Measurements from ENCODE around the gene CA5A.

CA5A gene

GRCh38 chr16:87842209-87842869 is 94.0 kb downstream of the CA5A start:
- H3K4me1 ChIP-seq (ENCODE audit: low read depth, poor library complexity, severe bottlenecking) = no peaks in the 10 kb centered on the region
- H3K36me3 ChIP-seq (ENCODE audit: insufficient read depth) = peaks cover 12% of the 10 kb centered on the region; the same call in 1 of the 2 replicates
- no peak overlapping the region for H2AFZ ChIP-seq (ENCODE audit: low read depth)
- peaks cover 27% of the 10 kb centered on the region; the same call in 1 of the 2 replicates for H4K20me1 ChIP-seq (ENCODE audit: insufficient read depth)
- H3K4me3 ChIP-seq (IDR thresholded peaks at IDR 0.05; ENCODE audit: insufficient read depth, low read depth, low read length) = no peak overlapping the region
- no peak overlapping the region for H3K27ac ChIP-seq
- H3K27me3 ChIP-seq (ENCODE audit: insufficient read depth, low read depth) = no peaks in the 10 kb centered on the region
- no peak overlapping the region for H3K9ac ChIP-seq
- H3K79me2 ChIP-seq (ENCODE audit: insufficient read depth, low read depth) = peaks cover 52% of the 10 kb centered on the region
- H3K4me2 ChIP-seq = no peak overlapping the region
- no peak for TF ChIP-seq CTCF (conservative IDR thresholded peaks at IDR 0.05; ENCODE audit: low read depth, low read length)

- Histone ChIP-seq H3K36me3 (ENCODE audit: insufficient read depth) (peaks cover 12% of the 10 kb centered on the region; the same call in 1 of the 2 replicates), H3K9ac (no peak overlapping the region), H3K27me3 (ENCODE audit: insufficient read depth, low read depth) (no peaks in the 10 kb centered on the region), H3K4me1 (ENCODE audit: low read depth, poor library complexity, severe bottlenecking) (no peaks in the 10 kb centered on the region), H4K20me1 (ENCODE audit: insufficient read depth) (peaks cover 21% of the 10 kb centered on the region; the same call in 1 of the 2 replicates), H3K27ac (no peak overlapping the region), H3K4me3 (IDR thresholded peaks at IDR 0.05; ENCODE audit: insufficient read depth, low read depth, low read length) (no peak overlapping the region), H3K4me2 (no peak overlapping the region), H3K79me2 (ENCODE audit: insufficient read depth, low read depth) (peaks cover 45% of the 10 kb centered on the region), H2AFZ (ENCODE audit: low read depth) (no peak overlapping the region)
- TF ChIP-seq CTCF (conservative IDR thresholded peaks at IDR 0.05; ENCODE audit: low read depth, low read length) = no peak
Observed at GRCh38 chr16:87841340-87842208, 94.8 kb downstream of the CA5A start.

DNA sequence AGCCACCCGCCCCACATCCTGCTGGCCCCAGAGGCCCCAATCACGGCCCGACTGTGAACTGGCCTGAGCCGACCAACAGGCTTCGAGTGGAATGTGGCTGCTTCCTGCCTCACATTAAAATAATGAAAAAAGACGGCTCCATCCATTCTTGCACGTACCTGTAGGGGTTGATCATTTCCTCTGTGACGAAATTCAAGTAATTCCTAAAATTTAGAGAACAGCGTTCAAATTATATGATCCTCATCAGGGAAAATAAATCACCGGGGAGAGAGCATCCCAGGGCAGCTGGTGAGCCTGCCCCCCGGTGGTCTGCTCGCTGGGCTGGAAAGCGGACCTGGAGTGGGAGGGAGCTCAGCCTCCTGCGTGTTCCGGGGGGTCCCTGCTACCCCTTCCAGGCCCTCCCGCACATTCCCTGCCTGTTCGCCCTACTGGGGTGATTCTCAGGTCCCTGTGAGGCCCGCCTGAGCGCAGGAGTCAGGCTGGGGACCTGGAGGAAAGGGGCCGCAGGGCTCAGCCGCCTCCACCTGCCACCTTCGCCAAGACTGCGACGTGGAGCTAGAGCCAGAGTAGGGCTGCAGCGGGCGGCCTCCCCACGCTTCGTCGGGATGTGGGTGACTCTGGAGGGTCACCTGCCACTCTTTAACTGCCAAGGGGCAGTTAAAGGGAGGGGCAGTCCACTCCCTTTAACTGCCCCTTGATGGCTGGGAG is 95.9 kb downstream of the CA5A start:
- Histone ChIP-seq H2AFZ (ENCODE audit: low read depth) (no peak overlapping the region), H3K27ac (no peak overlapping the region), H3K4me2 (no peak overlapping the region), H3K9ac (no peak overlapping the region), H4K20me1 (ENCODE audit: insufficient read depth) (peaks cover 21% of the 10 kb centered on the region; the same call in 1 of the 2 replicates), H3K27me3 (ENCODE audit: insufficient read depth, low read depth) (no peaks in the 10 kb centered on the region), H3K36me3 (ENCODE audit: insufficient read depth) (peaks cover 12% of the 10 kb centered on the region; the same call in 1 of the 2 replicates), H3K79me2 (ENCODE audit: insufficient read depth, low read depth) (peaks cover 38% of the 10 kb centered on the region; the same call in 1 of the 2 replicates), H3K4me3 (IDR thresholded peaks at IDR 0.05; ENCODE audit: insufficient read depth, low read depth, low read length) (no peak overlapping the region), H3K4me1 (ENCODE audit: low read depth, poor library complexity, severe bottlenecking) (no peaks in the 10 kb centered on the region)
- TF ChIP-seq CTCF (conservative IDR thresholded peaks at IDR 0.05; ENCODE audit: low read depth, low read length) = no peak

GRCh38 chr16:87839542-87840270 is 96.6 kb downstream of the CA5A start:
- Histone ChIP-seq H3K4me3 (IDR thresholded peaks at IDR 0.05; ENCODE audit: insufficient read depth, low read depth, low read length) (no peak overlapping the region), H3K27ac (no peak overlapping the region), H3K27me3 (ENCODE audit: insufficient read depth, low read depth) (no peaks in the 10 kb centered on the region), H4K20me1 (ENCODE audit: insufficient read depth) (peaks cover 16% of the 10 kb centered on the region; the same call in 1 of the 2 replicates), H3K9ac (no peak overlapping the region), H3K36me3 (ENCODE audit: insufficient read depth) (peaks cover 12% of the 10 kb centered on the region; the same call in 1 of the 2 replicates), H3K79me2 (ENCODE audit: insufficient read depth, low read depth) (peaks cover 33% of the 10 kb centered on the region; the same call in 1 of the 2 replicates), H3K4me2 (no peak overlapping the region), H2AFZ (ENCODE audit: low read depth) (no peak overlapping the region), H3K4me1 (ENCODE audit: low read depth, poor library complexity, severe bottlenecking) (no peaks in the 10 kb centered on the region)
- no peak for TF ChIP-seq CTCF (conservative IDR thresholded peaks at IDR 0.05; ENCODE audit: low read depth, low read length)

Measured in KMS-11 (cell line).